Heart right ventricle (tissue), 16 donors: Measurements from ENCODE around the gene BEST4. TPM values are rescaled to one million over a fixed set of nuclear protein-coding genes. Genes with fewer than 3 reads are reported as not detected.

Experiments used
- ATAC-seq, 8 donors: fragments of 200-7000 bp; cut with Tn5 transposase; one replicate each; pipeline ENCODE4 v1.9.1; 2020; ENCODE audit warnings: mild to moderate bottlenecking in 8 of 8, moderate library complexity in 8 of 8, moderate number of reproducible peaks in 1 of 8
- DNase-seq, 2 donors: peaks; one replicate each; pipeline ENCODE4 v3.0.0-alpha.2; 2020
- H3K27ac ChIP-seq, 10 donors: fragments of 200-600 bp; sonication (generic) in 2 of 10; one replicate each; pipeline versions ENCODE4 v1.5.0 to v1.8.0; 2020 to 2022; ENCODE audit warnings: mild to moderate bottlenecking in 3 of 10
- H3K27me3 ChIP-seq, 7 donors: fragments of 200-600 bp; one replicate each; pipeline ENCODE4 v1.8.0; 2021 to 2022; ENCODE audit warnings: mild to moderate bottlenecking in 2 of 7
- H3K36me3 ChIP-seq, 9 donors: fragments of 200-600 bp; sonication (generic) in 1 of 9; one replicate each; pipeline versions ENCODE4 v1.5.0 to v1.8.0; 2020 to 2022; ENCODE audit warnings: mild to moderate bottlenecking in 2 of 9
- H3K4me1 ChIP-seq, 9 donors: fragments of 200-600 bp; sonication (generic) in 1 of 9; one replicate each; pipeline versions ENCODE4 v1.5.0 to v1.8.0; 2020 to 2022; ENCODE audit warnings: mild to moderate bottlenecking in 4 of 9
- H3K4me3 ChIP-seq, 10 donors: fragments of 200-600 bp; sonication (generic) in 2 of 10; one replicate each; pipeline versions ENCODE4 v1.5.0 to v1.8.0; 2020 to 2022; ENCODE audit warnings: mild to moderate bottlenecking in 7 of 10, moderate library complexity in 2 of 10
- H3K9me3 ChIP-seq, 11 donors: fragments of 200-600 bp in 10 of 11; sonication (generic) in 2 of 11; one replicate each; pipeline versions ENCODE4 v1.5.0 to v1.8.0; 2013 to 2022; ENCODE audit warnings: mild to moderate bottlenecking in 2 of 11, control low read depth in 1 of 11, moderate library complexity in 1 of 11
- WGBS, 2 donors: extraction: QIAGEN DNeasy Blood & Tissue Kit; methylation state at CpG; one replicate each; pipeline ENCODE4 v1.1.7; 2013; ENCODE audit warnings: inconsistent platforms in 1 of 2; 5-methylcytosine and 5-hydroxymethylcytosine counted together
- intact Hi-C, 10 donors: fragments of 100-400 bp; cut with DNase I; formaldehyde crosslinking; loops; one replicate each; pipeline versions ENCODE4 v1.11.1 to v1.14.2; 2022
- long read RNA-seq, 3 donors: library from polyadenylated mRNA; unstranded; transcript quantifications; one replicate each; pipeline ENCODE4 v2.0.0, GENCODE V29; 2020 to 2021
- polyA plus RNA-seq, 2 donors: library from polyadenylated mRNA; stranded (reverse); fragments of 200-250 nt; gene quantifications; one replicate each; pipeline ENCODE4 v1.2.3, GENCODE V29; 2013
- total RNA-seq, 10 donors: library from RNA; stranded (reverse); fragmentation: NEBNext Ultra II Directional in 3 of 10; extraction: Animal tissue kit (Norgen Biotek cat#: 25700) in 3 of 10; gene quantifications; one replicate each; pipeline versions ENCODE4 v1.2.1 to v1.2.4, GENCODE V29; 2021 to 2023
- TF ChIP-seq, protein P1 (sequence below), 9 donors: fragments of 200-600 bp; sonication (generic) in 2 of 9; IDR thresholded peaks; one replicate each; pipeline versions ENCODE4 v1.5.0 to v1.8.0; 2021 to 2022; ENCODE audit warnings: antibody characterized with exemption in 9 of 9, mild to moderate bottlenecking in 5 of 9, moderate library complexity in 1 of 9
- donor health status: Arrhythmogenic right ventricular cardiomyopathy.
- donor health status: ischemic (EF 13 %, LVEDD 7.1; RV severe dilation, severe dysfunction).
- donor health status: healthy with polysubstance abuse.
- donor health status: DM: no; HTN: yes; CAD: no.
- donor health status: DM: no; HTN: no; CAD: no.
- donor health status: ischemic (EF 25% LVEDD 6.9; RV normal size, moderate dysfunction).
- donor health status: ischemic (EF 25% LVEDD 5.7; RV mildly dilated, moderate dysfunction).
- donor health status: healthy.
- donor health status: DM: yes; HTN: yes; CAD: no.
- donor health status: Ischemic cardiomyopathy.
- donor health status: ischemic (EF 35%, LVEDD 5.7; RV mildly dilated, moderate dysfunction).
- donor health status: nonischemic (EF 11% LVEDD 7.7; RV severe dilation, severe dysfunction).
- donor health status: DM: yes; HTN: yes; CAD: no.
- donor health status: PGD.
- donor health status: ischemic (EF 29% LVEDD 5.4; RV normal size, mild dysfunction).
- donor health status: nonischemic (EF 23%, LVEDD 6.1; RV moderate dilation, normal function).

The BEST4 gene
- total RNA-seq (under 1 TPM in 5 of 10 donors, not detected in 5; 0.11 to 0.31 (median 0.16) TPM), polyA plus RNA-seq (under 1 TPM; 0.07 to 0.44 TPM)
- long read RNA-seq, donor 1 = 0 reads
- long read RNA-seq, donor 2 = 0 reads
- long read RNA-seq, donor 3 = 0 reads

DNA sequence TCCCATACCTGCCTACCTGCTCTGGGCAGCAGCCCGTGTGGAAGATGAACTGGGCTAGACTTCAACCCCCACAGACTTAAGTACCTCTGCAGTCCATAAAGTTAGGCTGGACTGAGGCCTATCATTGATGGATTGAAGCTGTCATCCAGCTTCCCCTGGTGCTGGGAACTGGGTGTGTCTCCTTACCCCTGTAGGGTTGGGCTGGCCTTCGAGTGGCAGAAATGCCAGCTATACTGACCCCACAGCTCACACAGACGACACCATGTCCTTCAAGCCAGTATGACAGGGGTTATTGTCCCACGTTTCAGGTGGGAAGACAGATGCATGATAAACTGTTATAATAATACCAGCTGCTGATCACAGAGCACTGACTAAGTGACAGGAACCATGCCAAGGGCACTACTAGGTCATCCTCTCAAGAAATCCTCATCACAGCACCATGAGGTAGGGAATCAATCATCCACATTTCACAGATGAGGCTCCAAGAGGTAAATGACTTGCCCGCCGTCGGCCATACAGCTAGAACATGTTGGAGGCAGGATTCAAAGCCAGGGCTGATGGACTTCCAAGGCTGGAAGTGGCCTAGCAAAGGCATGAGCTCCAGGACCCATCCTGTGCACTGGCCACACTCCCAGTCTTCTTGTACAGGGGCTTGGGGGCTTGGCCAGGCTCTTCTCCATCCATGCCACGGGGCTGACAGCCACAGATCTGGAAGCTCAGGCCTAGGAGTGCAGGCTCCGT lies at the start of gene BEST4:
Gene BEST4 (minus strand): TSS at position 51 of the 741 bp plus-strand sequence. CDS start 465 bp downstream, outside the sequence.
- intact Hi-C loops = loop anchor here in 7 of 10 donors (5.0 to 10.0 kb wide), 6 partner anchors 34 to 517 kb away; no protein-coding TSS in a partner anchor
- 82 to 85% methylated on average over 9 of the region's 9 CpGs for WGBS, 2 donors
- ATAC-seq (no peak), DNase-seq (no peak)
- H3K27me3 ChIP-seq = peaks cover 0 to 7% (median 0%) of the 10 kb centered on the region in 7 donors
- TF ChIP-seq, protein P1, sequence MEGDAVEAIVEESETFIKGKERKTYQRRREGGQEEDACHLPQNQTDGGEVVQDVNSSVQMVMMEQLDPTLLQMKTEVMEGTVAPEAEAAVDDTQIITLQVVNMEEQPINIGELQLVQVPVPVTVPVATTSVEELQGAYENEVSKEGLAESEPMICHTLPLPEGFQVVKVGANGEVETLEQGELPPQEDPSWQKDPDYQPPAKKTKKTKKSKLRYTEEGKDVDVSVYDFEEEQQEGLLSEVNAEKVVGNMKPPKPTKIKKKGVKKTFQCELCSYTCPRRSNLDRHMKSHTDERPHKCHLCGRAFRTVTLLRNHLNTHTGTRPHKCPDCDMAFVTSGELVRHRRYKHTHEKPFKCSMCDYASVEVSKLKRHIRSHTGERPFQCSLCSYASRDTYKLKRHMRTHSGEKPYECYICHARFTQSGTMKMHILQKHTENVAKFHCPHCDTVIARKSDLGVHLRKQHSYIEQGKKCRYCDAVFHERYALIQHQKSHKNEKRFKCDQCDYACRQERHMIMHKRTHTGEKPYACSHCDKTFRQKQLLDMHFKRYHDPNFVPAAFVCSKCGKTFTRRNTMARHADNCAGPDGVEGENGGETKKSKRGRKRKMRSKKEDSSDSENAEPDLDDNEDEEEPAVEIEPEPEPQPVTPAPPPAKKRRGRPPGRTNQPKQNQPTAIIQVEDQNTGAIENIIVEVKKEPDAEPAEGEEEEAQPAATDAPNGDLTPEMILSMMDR (IDR thresholded peaks at IDR 0.05) = no peak
- H3K27ac ChIP-seq = peak within 1 kb of the TSS in 3 of 10 donors; percentile 9 to 59 (median 47)
- H3K4me1 ChIP-seq = peaks cover 0 to 34% (median 29%) of the 10 kb centered on the region in 9 donors
- no peaks in the 10 kb centered on the region for H3K36me3 ChIP-seq
- no peak within 1 kb of the TSS for H3K4me3 ChIP-seq
- H3K9me3 ChIP-seq = no peaks in the 10 kb centered on the region

DNA sequence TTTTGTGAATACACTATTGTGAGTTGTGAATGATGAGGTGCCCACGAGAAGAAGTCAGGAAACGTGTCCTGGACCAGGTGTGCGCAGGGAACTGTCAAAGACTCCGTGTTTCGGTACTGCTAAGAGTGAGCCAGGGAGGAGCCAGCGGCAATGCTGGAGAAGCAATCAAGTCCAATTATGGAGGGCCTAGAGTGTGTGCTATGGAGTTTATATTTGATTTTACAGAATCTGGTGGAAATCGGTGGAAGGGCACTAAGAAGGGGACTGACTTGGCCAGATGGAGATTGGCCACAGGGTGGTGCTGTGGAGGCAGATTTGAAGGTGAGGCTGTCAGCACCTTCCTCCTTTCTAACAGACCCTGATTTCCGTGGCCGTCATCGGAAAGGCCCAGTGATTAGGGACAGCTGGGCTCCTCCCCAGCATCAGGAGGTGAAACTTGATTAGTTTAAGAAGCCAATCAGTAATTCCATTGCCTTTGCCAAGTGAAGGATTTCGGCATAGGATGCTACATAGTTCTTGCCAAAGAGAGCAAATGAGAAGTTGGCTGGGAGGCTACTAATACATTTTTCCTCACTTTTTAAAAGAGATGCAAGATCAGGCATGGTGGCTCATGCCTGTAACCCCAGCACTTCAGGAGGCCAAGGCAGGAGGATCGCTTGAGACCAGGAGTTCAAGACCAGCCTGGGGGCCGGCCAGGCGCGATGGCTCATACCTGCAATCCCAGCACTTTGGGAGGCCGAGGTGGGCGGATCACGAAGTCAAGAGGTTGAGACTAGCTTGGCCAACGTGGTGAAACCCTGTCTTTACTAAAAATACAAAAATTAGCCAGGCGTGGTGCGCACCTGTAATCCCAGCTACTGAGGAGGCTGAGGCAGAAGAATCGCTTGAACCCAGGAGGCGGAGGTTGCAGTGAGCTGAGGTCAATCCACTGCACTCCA lies 48.0 kb upstream of the BEST4 start:
- ATAC-seq (peak; percentile 78 to 89 (median 84)), DNase-seq (peak; percentile 85 to 87)
- 64 to 69% methylated on average over 23 of the region's 23 CpGs for WGBS, 2 donors
- H3K9me3 ChIP-seq = no peaks in the 10 kb centered on the region
- intact Hi-C loops = loop anchor here in 7 of 10 donors (2.0 to 10.0 kb wide), 10 partner anchors 34 to 469 kb away; partner anchors contain the start of genes HECTD3 (in 4 of the 7), UROD (in 3 of the 7), BEST4 (in 2 of the 7) and EIF2B3 (in 2 of the 7)
- H3K36me3 ChIP-seq = no peaks in the 10 kb centered on the region
- H3K4me1 ChIP-seq = peaks cover 0 to 19% (median 0%) of the 10 kb centered on the region in 9 donors
- H3K4me3 ChIP-seq = no peak overlapping the region
- H3K27ac ChIP-seq = peak overlapping the region in 1 of 10 donors; percentile 8
- no peaks in the 10 kb centered on the region for H3K27me3 ChIP-seq
- TF ChIP-seq, protein P1 (IDR thresholded peaks at IDR 0.05) = peak; percentile 74 to 96 (median 86)

DNA sequence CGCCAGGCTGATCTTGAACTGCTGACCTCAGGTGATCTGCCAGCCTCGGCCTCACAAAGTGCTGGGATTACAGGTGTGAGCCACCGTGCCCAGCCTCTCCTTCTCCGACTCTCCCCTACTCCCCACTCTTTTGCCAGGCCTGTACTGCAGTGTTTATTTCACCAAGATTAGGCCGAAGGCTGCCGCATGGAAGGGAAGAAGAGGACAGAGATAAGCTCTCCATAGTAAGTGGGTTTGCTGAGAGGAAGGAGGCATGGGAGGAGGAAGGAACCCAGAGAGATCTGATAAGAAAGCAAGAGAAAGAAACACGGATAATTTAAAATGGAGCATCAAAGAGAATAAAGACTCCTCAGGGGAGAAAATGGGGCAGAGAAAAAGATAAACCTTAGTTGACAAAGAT lies 46.4 kb upstream of the BEST4 start:
- Histone ChIP-seq H3K27me3 (no peaks in the 10 kb centered on the region), H3K4me3 (no peak overlapping the region), H3K9me3 (no peaks in the 10 kb centered on the region), H3K27ac (no peak overlapping the region), H3K36me3 (no peaks in the 10 kb centered on the region), H3K4me1 (peaks cover 0 to 29% (median 0%) of the 10 kb centered on the region in 9 donors)
- ATAC-seq (no peak), DNase-seq (no peak)
- intact Hi-C loops = loop anchor here in 7 of 10 donors (2.0 to 10.0 kb wide), 8 partner anchors 42 to 470 kb away; partner anchors contain the start of genes BEST4 (in 3 of the 7), HECTD3 (in 2 of the 7), EIF2B3 (in 1 of the 7) and UROD (in 1 of the 7)
- TF ChIP-seq, protein P1 (IDR thresholded peaks at IDR 0.05) = no peak
- 58 to 68% methylated on average over 7 of the region's 7 CpGs for WGBS, 2 donors
